GM12872 (cell line): ENCODE measurements around the gene REEP3.
A peak's percentile ranks its signal among the peaks of the same experiment; 100 is the strongest.

Experiments
- TF ChIP-seq, protein P1 (sequence below): IDR thresholded peaks from 3 replicates; pipeline ENCODE4 v1.5.1; 2011; ENCODE audit warnings: low read depth, mild to moderate bottlenecking, low read length, moderate library complexity; ENCODE audit not compliant: insufficient read depth

The REEP3 gene

DNA sequence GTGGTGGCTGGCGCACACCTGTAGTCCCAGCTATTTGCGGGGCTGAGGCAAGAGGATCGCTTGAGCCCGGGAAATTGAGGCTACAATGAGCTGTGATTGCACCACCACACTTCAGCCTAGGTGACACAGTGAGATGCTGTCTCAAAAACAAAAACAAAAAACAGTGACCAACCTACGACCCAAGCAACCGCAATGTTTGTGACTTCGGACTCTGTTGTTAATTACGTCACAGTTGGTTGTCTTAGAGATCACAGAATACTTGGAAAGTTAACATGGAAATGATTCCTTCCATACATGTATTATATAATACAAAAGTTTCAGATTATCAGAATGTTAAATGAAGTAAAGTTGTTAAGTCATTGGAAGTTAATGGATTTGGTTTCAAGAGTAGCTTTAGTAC is 106.2 kb downstream of the REEP3 start:
- TF ChIP-seq, protein P1, sequence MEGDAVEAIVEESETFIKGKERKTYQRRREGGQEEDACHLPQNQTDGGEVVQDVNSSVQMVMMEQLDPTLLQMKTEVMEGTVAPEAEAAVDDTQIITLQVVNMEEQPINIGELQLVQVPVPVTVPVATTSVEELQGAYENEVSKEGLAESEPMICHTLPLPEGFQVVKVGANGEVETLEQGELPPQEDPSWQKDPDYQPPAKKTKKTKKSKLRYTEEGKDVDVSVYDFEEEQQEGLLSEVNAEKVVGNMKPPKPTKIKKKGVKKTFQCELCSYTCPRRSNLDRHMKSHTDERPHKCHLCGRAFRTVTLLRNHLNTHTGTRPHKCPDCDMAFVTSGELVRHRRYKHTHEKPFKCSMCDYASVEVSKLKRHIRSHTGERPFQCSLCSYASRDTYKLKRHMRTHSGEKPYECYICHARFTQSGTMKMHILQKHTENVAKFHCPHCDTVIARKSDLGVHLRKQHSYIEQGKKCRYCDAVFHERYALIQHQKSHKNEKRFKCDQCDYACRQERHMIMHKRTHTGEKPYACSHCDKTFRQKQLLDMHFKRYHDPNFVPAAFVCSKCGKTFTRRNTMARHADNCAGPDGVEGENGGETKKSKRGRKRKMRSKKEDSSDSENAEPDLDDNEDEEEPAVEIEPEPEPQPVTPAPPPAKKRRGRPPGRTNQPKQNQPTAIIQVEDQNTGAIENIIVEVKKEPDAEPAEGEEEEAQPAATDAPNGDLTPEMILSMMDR: no peak

DNA sequence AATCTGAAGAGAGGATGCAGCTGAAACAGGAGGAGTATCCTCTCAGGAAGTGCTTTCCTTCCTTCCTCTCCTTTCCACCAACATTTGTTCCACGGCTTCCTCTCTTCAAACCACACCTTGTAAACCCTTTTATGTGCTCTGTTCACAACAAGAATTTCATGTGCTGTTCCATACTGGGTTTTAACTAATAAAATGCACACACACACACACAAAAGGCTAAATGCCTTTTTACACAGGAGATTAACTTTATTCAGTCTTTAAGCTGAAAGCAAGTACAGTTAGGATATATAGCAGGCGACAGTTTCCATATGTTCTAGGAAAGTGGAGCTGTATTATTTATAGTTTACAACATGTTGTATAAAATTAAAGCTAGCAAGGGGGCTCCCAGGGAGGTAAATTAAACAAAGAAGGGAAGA is 106.7 kb downstream of the REEP3 start:
- TF ChIP-seq, protein P1: no peak

GRCh38 chr10:63628526-63629362 is 107.5 kb downstream of the REEP3 start:
- TF ChIP-seq, protein P1: no peak

DNA sequence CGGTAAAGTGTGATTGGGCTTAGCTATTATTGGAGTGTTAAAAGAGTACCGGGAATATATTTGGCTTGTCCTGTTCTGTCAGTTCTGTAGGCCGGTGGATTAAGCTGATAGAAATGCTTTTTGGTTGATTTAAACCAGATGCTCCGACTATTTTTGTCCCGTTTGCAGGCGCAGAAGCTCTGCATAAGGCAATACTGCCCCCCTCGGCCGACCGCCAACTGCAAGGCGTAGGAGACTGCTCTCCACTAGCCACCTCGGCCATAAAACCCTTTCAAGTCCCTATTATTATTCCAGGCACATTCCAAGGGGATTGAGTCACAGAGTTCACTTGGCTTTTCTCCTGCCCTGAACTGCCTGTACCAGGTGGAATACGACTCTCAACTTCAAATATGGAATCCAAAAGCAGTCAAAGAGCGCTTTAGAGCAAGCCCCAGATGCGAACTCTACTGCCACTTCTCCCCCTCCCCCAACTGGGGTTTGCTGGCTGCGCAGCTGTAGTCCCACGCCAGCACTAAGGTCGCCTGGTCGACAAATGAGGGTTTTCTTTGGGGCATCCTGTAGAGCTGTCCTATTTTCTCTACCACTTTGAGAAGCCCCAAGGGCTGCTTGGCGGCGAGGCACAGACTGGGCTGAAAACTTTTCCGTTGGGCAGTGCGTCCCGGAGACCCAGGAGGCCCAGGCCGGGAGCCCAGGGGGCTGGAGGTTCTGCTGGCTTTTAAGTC is 108.3 kb downstream of the REEP3 start:
- TF ChIP-seq, protein P1: peak; percentile 87

DNA sequence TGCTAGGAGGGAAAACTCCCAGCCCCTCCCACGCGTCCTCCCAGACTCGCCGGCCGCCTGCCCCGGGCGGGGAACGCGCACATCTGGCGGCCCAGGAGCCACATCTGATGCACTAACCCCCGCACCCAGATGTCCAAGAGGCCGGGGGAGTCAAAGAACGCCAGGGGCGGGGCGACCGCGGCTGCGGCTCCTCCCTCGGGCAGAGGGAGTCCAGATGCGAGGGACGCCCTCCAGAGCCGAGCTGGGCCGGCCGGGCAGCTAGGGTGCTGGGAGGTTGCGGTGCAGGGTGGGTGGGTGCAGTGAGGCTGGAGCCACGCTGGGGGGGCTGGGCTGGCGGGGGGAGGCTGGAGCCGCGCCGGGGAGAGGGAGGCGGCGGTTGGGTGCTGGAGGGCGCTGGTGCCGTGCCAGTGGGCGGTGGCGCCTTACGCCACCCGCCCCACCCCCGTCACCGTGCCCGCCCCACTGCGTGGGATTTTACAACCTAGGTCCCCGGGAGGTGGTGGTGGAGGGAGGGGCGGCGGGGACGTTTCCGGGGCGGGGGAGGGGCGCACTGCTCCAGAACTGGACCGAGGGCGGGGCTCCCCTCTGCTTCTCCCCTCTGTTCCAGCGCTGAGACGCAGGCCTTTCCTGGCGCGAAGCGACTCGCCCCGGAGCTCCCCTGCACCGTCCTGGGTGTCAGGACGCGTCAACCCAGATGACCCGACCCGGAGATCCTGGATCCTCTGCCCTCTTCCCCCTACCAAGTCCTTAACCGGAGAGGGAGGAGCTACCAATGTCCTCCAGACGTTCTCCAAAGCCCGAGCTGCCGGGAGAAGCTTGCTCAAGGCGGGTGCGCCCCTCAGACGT is 109.1 kb downstream of the REEP3 start:
- TF ChIP-seq, protein P1: no peak

DNA sequence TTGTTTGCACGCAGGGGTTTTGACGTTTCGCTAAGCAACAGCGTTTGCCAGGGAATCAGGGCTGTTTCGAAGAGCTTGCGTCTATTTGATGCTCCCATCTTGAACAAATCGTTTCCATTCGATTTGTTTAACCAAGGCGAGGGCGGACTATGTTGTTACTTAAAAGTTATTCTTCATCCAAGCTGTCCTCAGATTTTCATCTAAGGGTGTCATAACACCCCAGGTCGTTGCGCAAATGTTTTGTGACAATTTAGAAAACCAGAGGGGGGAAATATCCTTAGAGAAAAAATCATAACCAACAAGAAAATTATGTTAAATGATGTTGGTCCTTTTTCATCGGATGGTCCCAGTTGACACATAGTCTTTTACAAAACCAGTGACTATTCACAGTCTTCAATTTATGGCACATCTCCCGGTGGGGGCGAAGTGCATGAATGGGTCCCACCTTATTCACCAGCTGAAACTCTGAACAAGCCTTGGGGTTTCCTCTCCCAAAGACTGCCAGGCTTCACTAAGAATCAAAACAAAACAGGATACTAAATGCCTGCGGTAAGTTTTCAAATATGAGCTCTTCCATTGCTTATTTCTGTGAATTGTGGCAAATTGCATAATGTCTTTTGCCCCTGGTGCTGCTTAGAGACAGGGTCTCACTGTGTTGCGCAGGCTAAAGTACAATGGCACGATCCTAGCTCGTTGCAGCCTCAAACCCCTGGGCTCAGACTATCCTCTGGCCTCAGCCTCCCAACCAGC is 109.9 kb downstream of the REEP3 start:
- TF ChIP-seq, protein P1: no peak
